Stimulated activated memory B cell treated with anti-CD40 and anti-IgM and Interleukin-4, amounts not matched to agents 10 μg/mL and 1 μg/mL and 100 μg/mL, for 72 hours (primary cell): ENCODE measurements around the gene BOD1L1.

Source experiments
- ATAC-seq: fragments of 150-1000 bp; cut with Tn5 transposase; 2 replicates; pipeline ENCODE4 v1.10.0; 2021
- H3K27ac Mint-ChIP-seq: one replicate; pipeline ENCODE4 v1.8.0; 2022; ENCODE audit warnings: mild to moderate bottlenecking, mixed read lengths
- H3K27me3 Mint-ChIP-seq: one replicate; pipeline ENCODE4 v1.8.0; 2022; ENCODE audit warnings: mixed read lengths
- H3K36me3 Mint-ChIP-seq: one replicate; pipeline ENCODE4 v1.8.0; 2022; ENCODE audit warnings: mixed read lengths
- H3K4me1 Mint-ChIP-seq: one replicate; pipeline ENCODE4 v1.8.0; 2022; ENCODE audit warnings: mixed read lengths
- H3K4me3 Mint-ChIP-seq: one replicate; pipeline ENCODE4 v1.8.0; 2022; ENCODE audit warnings: mild to moderate bottlenecking, moderate library complexity, mixed read lengths
- H3K9me3 Mint-ChIP-seq: one replicate; pipeline ENCODE4 v1.8.0; 2022; ENCODE audit warnings: mixed read lengths

The BOD1L1 gene

GRCh38 chr4:13627606-13628311, at the start of gene BOD1L1:
TSS of gene BOD1L1 (minus strand) at chr4:13627725. CDS start at chr4:13627587, 138 bp downstream.
- peak within 1 kb of the TSS; percentile 97 for H3K27ac Mint-ChIP-seq
- peak within 1 kb of the TSS; percentile 94 for H3K4me3 Mint-ChIP-seq
- peaks cover 45% of the 10 kb centered on the region for H3K4me1 Mint-ChIP-seq
- H3K27me3 Mint-ChIP-seq: no peaks in the 10 kb centered on the region
- H3K9me3 Mint-ChIP-seq: no peaks in the 10 kb centered on the region
- ATAC-seq: peak; percentile 90
- H3K36me3 Mint-ChIP-seq: peaks cover 16% of the 10 kb centered on the region

- Mint-ChIP-seq H3K27me3 (peaks cover 16% of the 10 kb centered on the region), H3K4me3 (no peak overlapping the region), H3K27ac (no peak overlapping the region), H3K36me3 (no peaks in the 10 kb centered on the region), H3K9me3 (peaks cover 13% of the 10 kb centered on the region), H3K4me1 (no peaks in the 10 kb centered on the region)
- ATAC-seq: no peak
Observed at GRCh38 chr4:13674971-13675370, 47.4 kb upstream of the BOD1L1 start.

GRCh38 chr4:13673167-13673566, 45.6 kb upstream of the BOD1L1 start:
- no peaks in the 10 kb centered on the region for H3K4me1 Mint-ChIP-seq
- H3K27me3 Mint-ChIP-seq: peaks cover 16% of the 10 kb centered on the region
- H3K9me3 Mint-ChIP-seq: peaks cover 10% of the 10 kb centered on the region
- ATAC-seq: no peak
- H3K36me3 Mint-ChIP-seq: no peaks in the 10 kb centered on the region
- no peak overlapping the region for H3K27ac Mint-ChIP-seq
- H3K4me3 Mint-ChIP-seq: no peak overlapping the region

GRCh38 chr4:13670456-13671160, 43.1 kb upstream of the BOD1L1 start:
- Mint-ChIP-seq H3K27me3 (peaks cover 16% of the 10 kb centered on the region), H3K4me3 (no peak overlapping the region), H3K36me3 (no peaks in the 10 kb centered on the region), H3K27ac (no peak overlapping the region), H3K9me3 (peaks cover 3% of the 10 kb centered on the region), H3K4me1 (no peaks in the 10 kb centered on the region)
- ATAC-seq: no peak

GRCh38 chr4:13665701-13666660, 38.5 kb upstream of the BOD1L1 start:
- H3K36me3 Mint-ChIP-seq: no peaks in the 10 kb centered on the region
- H3K4me1 Mint-ChIP-seq: no peaks in the 10 kb centered on the region
- no peak overlapping the region for H3K27ac Mint-ChIP-seq
- H3K4me3 Mint-ChIP-seq: no peak overlapping the region
- H3K27me3 Mint-ChIP-seq: no peaks in the 10 kb centered on the region
- ATAC-seq: no peak
- H3K9me3 Mint-ChIP-seq: no peaks in the 10 kb centered on the region

- H3K4me1 Mint-ChIP-seq: peaks cover 16% of the 10 kb centered on the region
- H3K36me3 Mint-ChIP-seq: no peaks in the 10 kb centered on the region
- H3K9me3 Mint-ChIP-seq: no peaks in the 10 kb centered on the region
- H3K27me3 Mint-ChIP-seq: no peaks in the 10 kb centered on the region
- H3K27ac Mint-ChIP-seq: no peak overlapping the region
- H3K4me3 Mint-ChIP-seq: no peak overlapping the region
- ATAC-seq: no peak
Observed at GRCh38 chr4:13659341-13660070, 32.0 kb upstream of the BOD1L1 start.

- H3K27me3 Mint-ChIP-seq: no peaks in the 10 kb centered on the region
Observed at GRCh38 chr4:13656569-13657405, 29.3 kb upstream of the BOD1L1 start.

GRCh38 chr4:13654162-13654797, 26.8 kb upstream of the BOD1L1 start:
- Mint-ChIP-seq H3K9me3 (no peaks in the 10 kb centered on the region), H3K27ac (no peak overlapping the region), H3K4me1 (peaks cover 21% of the 10 kb centered on the region), H3K4me3 (peak overlapping the region; percentile 86), H3K27me3 (peaks cover 4% of the 10 kb centered on the region), H3K36me3 (no peaks in the 10 kb centered on the region)
- ATAC-seq: peak; percentile 92

More at GRCh38 chr4:13656569-13657405, 29.3 kb upstream of the BOD1L1 start:
- ATAC-seq: peak; percentile 55
- peaks cover 21% of the 10 kb centered on the region for H3K4me1 Mint-ChIP-seq
- H3K9me3 Mint-ChIP-seq: no peaks in the 10 kb centered on the region
- peak overlapping the region; percentile 82 for H3K27ac Mint-ChIP-seq
- peak overlapping the region; percentile 80 for H3K4me3 Mint-ChIP-seq
- H3K36me3 Mint-ChIP-seq: no peaks in the 10 kb centered on the region

- Mint-ChIP-seq H3K27ac (no peak overlapping the region), H3K27me3 (peaks cover 10% of the 10 kb centered on the region), H3K4me1 (peaks cover 21% of the 10 kb centered on the region), H3K4me3 (no peak overlapping the region), H3K9me3 (no peaks in the 10 kb centered on the region), H3K36me3 (no peaks in the 10 kb centered on the region)
- no peak for ATAC-seq
Observed at GRCh38 chr4:13653766-13654161, 26.2 kb upstream of the BOD1L1 start.

GRCh38 chr4:13647031-13647430, 19.5 kb upstream of the BOD1L1 start:
- H3K27ac Mint-ChIP-seq: no peak overlapping the region
- ATAC-seq: no peak
- no peaks in the 10 kb centered on the region for H3K4me1 Mint-ChIP-seq
- no peaks in the 10 kb centered on the region for H3K9me3 Mint-ChIP-seq
- no peaks in the 10 kb centered on the region for H3K36me3 Mint-ChIP-seq
- no peak overlapping the region for H3K4me3 Mint-ChIP-seq
- H3K27me3 Mint-ChIP-seq: peaks cover 18% of the 10 kb centered on the region

- Mint-ChIP-seq H3K4me3 (no peak overlapping the region), H3K27me3 (peaks cover 21% of the 10 kb centered on the region), H3K27ac (no peak overlapping the region), H3K4me1 (no peaks in the 10 kb centered on the region), H3K9me3 (no peaks in the 10 kb centered on the region), H3K36me3 (no peaks in the 10 kb centered on the region)
- ATAC-seq: no peak
Observed at GRCh38 chr4:13645075-13645474, 17.6 kb upstream of the BOD1L1 start.

- no peaks in the 10 kb centered on the region for H3K9me3 Mint-ChIP-seq
- no peak for ATAC-seq
- H3K27me3 Mint-ChIP-seq: peaks cover 17% of the 10 kb centered on the region
- H3K4me3 Mint-ChIP-seq: no peak overlapping the region
- H3K36me3 Mint-ChIP-seq: no peaks in the 10 kb centered on the region
- no peak overlapping the region for H3K27ac Mint-ChIP-seq
- H3K4me1 Mint-ChIP-seq: no peaks in the 10 kb centered on the region
Observed at GRCh38 chr4:13642170-13642950, 14.8 kb upstream of the BOD1L1 start.

GRCh38 chr4:13641084-13641483, 13.6 kb upstream of the BOD1L1 start:
- H3K4me1 Mint-ChIP-seq: no peaks in the 10 kb centered on the region
- H3K9me3 Mint-ChIP-seq: no peaks in the 10 kb centered on the region
- no peaks in the 10 kb centered on the region for H3K36me3 Mint-ChIP-seq
- peaks cover 17% of the 10 kb centered on the region for H3K27me3 Mint-ChIP-seq
- H3K4me3 Mint-ChIP-seq: no peak overlapping the region
- no peak overlapping the region for H3K27ac Mint-ChIP-seq
- ATAC-seq: no peak
